ENCODE data around the gene P2RX4.
"Not testable (repeated sequence)": the region's sequence is repeated elsewhere in the genome, so short reads cannot be mapped to it uniquely, and the experiment has no call there.

The P2RX4 gene

DNA sequence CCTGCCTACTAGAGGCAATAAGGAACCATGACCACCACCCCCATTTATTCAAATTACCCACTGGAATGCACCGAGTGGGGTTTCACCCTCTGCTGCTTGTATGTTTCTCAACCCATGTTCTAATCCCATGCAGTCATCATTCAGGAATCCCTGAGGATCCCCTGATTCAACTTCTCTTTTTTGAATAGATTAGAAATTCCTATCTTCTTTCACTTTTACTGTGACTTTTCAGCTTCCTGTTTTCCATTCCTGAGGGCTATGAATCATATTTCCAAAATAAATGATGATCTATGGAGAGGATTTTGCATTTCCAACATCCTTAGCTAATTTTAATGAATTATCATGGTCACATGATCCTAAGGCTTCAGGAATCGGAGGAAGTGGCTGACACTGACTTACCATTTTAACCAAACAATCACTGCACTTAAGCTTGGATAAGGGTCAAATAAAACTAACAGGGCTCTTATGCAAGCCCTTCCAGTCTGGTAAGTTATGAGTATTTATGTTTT, 19.4 kb upstream of the P2RX4 start:
- no peak overlapping the region for H3K27ac ChIP-seq (replicated peaks)
- DNase-seq (ENCODE audit: low read depth in 1 of 2, low spot score in 1 of 2) = no peak
- H3K27me3 ChIP-seq (ENCODE audit: insufficient read depth, poor library complexity, severe bottlenecking) = no peaks in the 10 kb centered on the region
- H3K4me3 ChIP-seq (replicated peaks; ENCODE audit: insufficient read depth, low read length) = no peak overlapping the region
- TF ChIP-seq, protein P1, sequence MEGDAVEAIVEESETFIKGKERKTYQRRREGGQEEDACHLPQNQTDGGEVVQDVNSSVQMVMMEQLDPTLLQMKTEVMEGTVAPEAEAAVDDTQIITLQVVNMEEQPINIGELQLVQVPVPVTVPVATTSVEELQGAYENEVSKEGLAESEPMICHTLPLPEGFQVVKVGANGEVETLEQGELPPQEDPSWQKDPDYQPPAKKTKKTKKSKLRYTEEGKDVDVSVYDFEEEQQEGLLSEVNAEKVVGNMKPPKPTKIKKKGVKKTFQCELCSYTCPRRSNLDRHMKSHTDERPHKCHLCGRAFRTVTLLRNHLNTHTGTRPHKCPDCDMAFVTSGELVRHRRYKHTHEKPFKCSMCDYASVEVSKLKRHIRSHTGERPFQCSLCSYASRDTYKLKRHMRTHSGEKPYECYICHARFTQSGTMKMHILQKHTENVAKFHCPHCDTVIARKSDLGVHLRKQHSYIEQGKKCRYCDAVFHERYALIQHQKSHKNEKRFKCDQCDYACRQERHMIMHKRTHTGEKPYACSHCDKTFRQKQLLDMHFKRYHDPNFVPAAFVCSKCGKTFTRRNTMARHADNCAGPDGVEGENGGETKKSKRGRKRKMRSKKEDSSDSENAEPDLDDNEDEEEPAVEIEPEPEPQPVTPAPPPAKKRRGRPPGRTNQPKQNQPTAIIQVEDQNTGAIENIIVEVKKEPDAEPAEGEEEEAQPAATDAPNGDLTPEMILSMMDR (IDR thresholded peaks at IDR 0.05; ENCODE audit: insufficient read depth, low read length) = no peak
- no peak for TF ChIP-seq POLR2AphosphoS5 (IDR thresholded peaks at IDR 0.05; ENCODE audit: low read depth)
- TF ChIP-seq, protein P2, sequence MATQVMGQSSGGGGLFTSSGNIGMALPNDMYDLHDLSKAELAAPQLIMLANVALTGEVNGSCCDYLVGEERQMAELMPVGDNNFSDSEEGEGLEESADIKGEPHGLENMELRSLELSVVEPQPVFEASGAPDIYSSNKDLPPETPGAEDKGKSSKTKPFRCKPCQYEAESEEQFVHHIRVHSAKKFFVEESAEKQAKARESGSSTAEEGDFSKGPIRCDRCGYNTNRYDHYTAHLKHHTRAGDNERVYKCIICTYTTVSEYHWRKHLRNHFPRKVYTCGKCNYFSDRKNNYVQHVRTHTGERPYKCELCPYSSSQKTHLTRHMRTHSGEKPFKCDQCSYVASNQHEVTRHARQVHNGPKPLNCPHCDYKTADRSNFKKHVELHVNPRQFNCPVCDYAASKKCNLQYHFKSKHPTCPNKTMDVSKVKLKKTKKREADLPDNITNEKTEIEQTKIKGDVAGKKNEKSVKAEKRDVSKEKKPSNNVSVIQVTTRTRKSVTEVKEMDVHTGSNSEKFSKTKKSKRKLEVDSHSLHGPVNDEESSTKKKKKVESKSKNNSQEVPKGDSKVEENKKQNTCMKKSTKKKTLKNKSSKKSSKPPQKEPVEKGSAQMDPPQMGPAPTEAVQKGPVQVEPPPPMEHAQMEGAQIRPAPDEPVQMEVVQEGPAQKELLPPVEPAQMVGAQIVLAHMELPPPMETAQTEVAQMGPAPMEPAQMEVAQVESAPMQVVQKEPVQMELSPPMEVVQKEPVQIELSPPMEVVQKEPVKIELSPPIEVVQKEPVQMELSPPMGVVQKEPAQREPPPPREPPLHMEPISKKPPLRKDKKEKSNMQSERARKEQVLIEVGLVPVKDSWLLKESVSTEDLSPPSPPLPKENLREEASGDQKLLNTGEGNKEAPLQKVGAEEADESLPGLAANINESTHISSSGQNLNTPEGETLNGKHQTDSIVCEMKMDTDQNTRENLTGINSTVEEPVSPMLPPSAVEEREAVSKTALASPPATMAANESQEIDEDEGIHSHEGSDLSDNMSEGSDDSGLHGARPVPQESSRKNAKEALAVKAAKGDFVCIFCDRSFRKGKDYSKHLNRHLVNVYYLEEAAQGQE (IDR thresholded peaks at IDR 0.05; ENCODE audit: insufficient replicate concordance, low read depth) = no peak
- no peak for TF ChIP-seq GABPA (IDR thresholded peaks at IDR 0.05; ENCODE audit: low read depth)
- no peak for TF ChIP-seq SPI1 (IDR thresholded peaks at IDR 0.05; ENCODE audit: borderline replicate concordance, low read depth)

DNA sequence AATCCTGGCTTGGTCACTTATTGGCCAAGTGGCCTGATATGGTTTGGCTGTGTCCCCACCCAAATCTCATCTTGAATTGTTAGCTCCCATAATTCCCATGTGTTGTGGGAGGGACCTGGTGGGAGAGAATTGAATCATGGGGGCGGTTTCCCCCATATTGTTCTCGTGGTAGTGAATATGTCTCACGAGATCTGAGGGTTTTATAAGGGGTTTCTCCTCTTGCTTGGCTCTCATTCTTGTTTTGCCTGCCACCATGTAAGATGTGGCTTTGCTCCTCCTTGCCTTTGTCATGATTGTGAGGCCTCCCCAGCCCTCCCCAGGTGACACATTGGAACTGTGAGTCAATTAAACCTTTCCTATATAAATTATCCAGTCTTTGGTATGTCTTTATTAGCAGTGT, 18.8 kb upstream of the P2RX4 start:
- H3K27ac ChIP-seq (replicated peaks) = no peak overlapping the region
- H3K27me3 ChIP-seq (ENCODE audit: insufficient read depth, poor library complexity, severe bottlenecking) = no peaks in the 10 kb centered on the region
- TF ChIP-seq, protein P2 (IDR thresholded peaks at IDR 0.05; ENCODE audit: insufficient replicate concordance, low read depth) = no peak
- TF ChIP-seq SPI1 (IDR thresholded peaks at IDR 0.05; ENCODE audit: borderline replicate concordance, low read depth) (no peak), POLR2AphosphoS5 (IDR thresholded peaks at IDR 0.05; ENCODE audit: low read depth) (no peak), GABPA (IDR thresholded peaks at IDR 0.05; ENCODE audit: low read depth) (no peak)
- TF ChIP-seq, protein P1 (IDR thresholded peaks at IDR 0.05; ENCODE audit: insufficient read depth, low read length) = no peak
- H3K4me3 ChIP-seq (replicated peaks; ENCODE audit: insufficient read depth, low read length) = no peak overlapping the region
- DNase-seq (ENCODE audit: low read depth in 1 of 2, low spot score in 1 of 2) = no peak

DNA sequence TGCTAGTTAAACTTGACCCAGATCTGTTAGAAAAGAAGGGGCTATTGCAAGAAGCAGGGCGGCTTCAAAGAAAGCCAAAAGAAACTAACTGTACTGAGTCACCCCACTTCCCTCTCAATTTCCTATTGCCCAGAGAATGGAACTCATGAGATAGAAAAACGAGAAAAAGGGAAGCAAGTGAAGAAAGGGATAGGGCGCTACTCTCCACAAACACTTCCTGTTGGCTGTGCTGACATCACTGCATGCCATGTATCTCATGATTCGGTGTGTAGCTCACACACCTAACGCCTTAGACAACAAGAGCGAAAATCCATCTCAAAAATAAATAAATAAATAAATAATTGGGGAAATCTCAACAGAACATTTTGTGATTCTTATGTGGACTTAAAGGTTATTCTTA, 13.0 kb upstream of the P2RX4 start:
- Histone ChIP-seq H3K27me3 (ENCODE audit: insufficient read depth, poor library complexity, severe bottlenecking) (no peaks in the 10 kb centered on the region), H3K27ac (replicated peaks) (peak overlapping the region; percentile 67), H3K4me3 (replicated peaks; ENCODE audit: insufficient read depth, low read length) (no peak overlapping the region)
- TF ChIP-seq, protein P1 (IDR thresholded peaks at IDR 0.05; ENCODE audit: insufficient read depth, low read length) = no peak
- TF ChIP-seq SPI1 (IDR thresholded peaks at IDR 0.05; ENCODE audit: borderline replicate concordance, low read depth) (peak; percentile 89), POLR2AphosphoS5 (IDR thresholded peaks at IDR 0.05; ENCODE audit: low read depth) (peak; percentile 64), GABPA (IDR thresholded peaks at IDR 0.05; ENCODE audit: low read depth) (peak; percentile 54; the same call in 1 of the 2 replicates)
- DNase-seq (ENCODE audit: low read depth in 1 of 2, low spot score in 1 of 2) = peak; percentile 49 to 86

DNA sequence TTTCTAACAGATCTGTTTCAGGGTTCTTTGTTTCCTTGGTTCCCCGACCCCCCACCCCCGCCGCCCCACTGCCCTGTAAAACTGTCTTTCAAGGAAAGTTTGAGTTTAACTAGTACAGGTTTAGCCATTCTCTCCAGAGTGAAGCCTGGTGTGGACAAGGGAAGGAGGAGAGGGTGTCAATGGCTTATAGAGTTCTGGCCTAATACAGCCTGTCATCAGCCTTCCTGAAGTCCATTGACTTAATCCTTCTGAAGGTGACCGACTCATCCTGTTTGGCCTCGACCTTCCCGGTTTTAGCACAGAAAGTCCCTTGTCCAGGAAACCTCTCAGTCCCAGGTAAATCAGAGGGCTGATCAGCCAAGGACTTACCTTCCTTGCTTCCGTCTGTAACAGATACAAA, 11.0 kb upstream of the P2RX4 start:
- H3K4me3 ChIP-seq (replicated peaks; ENCODE audit: insufficient read depth, low read length) = no peak overlapping the region
- H3K27ac ChIP-seq (replicated peaks) = no peak overlapping the region
- no peak for DNase-seq (ENCODE audit: low read depth in 1 of 2, low spot score in 1 of 2)
- TF ChIP-seq, protein P2 (IDR thresholded peaks at IDR 0.05; ENCODE audit: insufficient replicate concordance, low read depth) = no peak
- TF ChIP-seq, protein P1 (IDR thresholded peaks at IDR 0.05; ENCODE audit: insufficient read depth, low read length) = no peak
- TF ChIP-seq GABPA (IDR thresholded peaks at IDR 0.05; ENCODE audit: low read depth) (no peak), SPI1 (IDR thresholded peaks at IDR 0.05; ENCODE audit: borderline replicate concordance, low read depth) (no peak), POLR2AphosphoS5 (IDR thresholded peaks at IDR 0.05; ENCODE audit: low read depth) (no peak)
- H3K27me3 ChIP-seq (ENCODE audit: insufficient read depth, poor library complexity, severe bottlenecking) = no peaks in the 10 kb centered on the region

DNA sequence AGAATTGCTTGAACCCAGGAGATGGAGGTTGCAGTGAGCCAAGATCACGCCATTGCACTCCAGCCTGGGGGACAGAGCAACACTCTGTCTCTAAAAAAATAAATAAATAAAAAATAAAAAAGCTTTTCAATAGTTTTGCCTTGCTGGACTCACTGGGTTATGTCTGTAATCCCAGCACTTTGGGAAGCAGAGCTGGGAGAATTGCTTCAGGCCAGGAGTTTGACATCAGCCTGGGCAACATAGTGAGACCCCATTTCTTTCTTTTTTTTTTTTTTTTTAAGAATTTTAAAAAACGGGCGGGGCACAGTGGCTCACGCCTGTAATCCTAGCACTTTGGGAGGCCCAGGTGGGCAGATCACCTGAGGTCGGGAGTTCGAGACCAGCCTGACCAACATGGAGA, 8.8 kb upstream of the P2RX4 start:
- H3K27me3 ChIP-seq (ENCODE audit: insufficient read depth, poor library complexity, severe bottlenecking); H3K27ac ChIP-seq (replicated peaks); DNase-seq (ENCODE audit: low read depth in 1 of 2, low spot score in 1 of 2); H3K4me3 ChIP-seq (replicated peaks; ENCODE audit: insufficient read depth, low read length): not testable (repeated sequence)
